SU-DHL-6 (cell line): Measurements from ENCODE around the gene ZC3H18.

Experiments
- CTCF ChIP-seq: fragments of 200-600 bp; sonication (generic); IDR thresholded peaks from one replicate; pipeline ENCODE4 v1.5.1; 2017; ENCODE audit warnings: antibody characterized with exemption, mild to moderate bottlenecking, low read length, moderate library complexity; ENCODE audit not compliant: insufficient read depth, poor library complexity, severe bottlenecking
- EZH2phosphoT487 ChIP-seq: fragments of 200-600 bp; sonication (generic), shearing (Covaris generic); conservative IDR thresholded peaks from 2 replicates; pipeline ENCODE4 v1.6.1; 2018; ENCODE audit warnings: mild to moderate bottlenecking, antibody characterized with exemption, low read length, moderate library complexity, mixed read lengths

- no peak for TF ChIP-seq CTCF
- no peak for TF ChIP-seq EZH2phosphoT487
Observed at GRCh38 chr16:88638323-88639230, 68.4 kb downstream of the ZC3H18 start, which contains the start of gene IL17C.
